ENCODE data around the gene PSD2. TPM values are rescaled to one million over a fixed set of nuclear protein-coding genes. Genes with fewer than 3 reads are reported as not detected.

The PSD2 gene
- total and polyA plus RNA-seq, 2 of the 13 experiments (the other 11 are each of a cell fraction or from before 2014, with no cell fraction given), result 0.07 TPM; not detected in 1

- TF ChIP-seq ARID4A (CRISPR knock-in tag; IDR thresholded peaks at IDR 0.05; ENCODE audit: borderline replicate concordance) (no peak), JUN (CRISPR knock-in tag; IDR thresholded peaks at IDR 0.05) (no peak), ASH2L (IDR thresholded peaks at IDR 0.05; ENCODE audit: insufficient read length, low read depth, low read length) (no peak), MED1 (CRISPR knock-in tag; IDR thresholded peaks at IDR 0.05) (0 out of 2 replicates have a peak, but pooled peaks have one; percentile 12), ZNF75D (CRISPR knock-in tag; IDR thresholded peaks at IDR 0.05; ENCODE audit: borderline replicate concordance) (no peak), ZNF224 (CRISPR knock-in tag; IDR thresholded peaks at IDR 0.05) (0 out of 2 replicates have a peak, but pooled peaks have one; percentile 36), SP140L (CRISPR knock-in tag; IDR thresholded peaks at IDR 0.05; ENCODE audit: borderline replicate concordance) (no peak), ZNF879 (CRISPR knock-in tag; IDR thresholded peaks at IDR 0.05) (no peak), ZNF766 (CRISPR knock-in tag; IDR thresholded peaks at IDR 0.05; ENCODE audit: borderline replicate concordance) (no peak), SETDB1 (CRISPR knock-in tag; IDR thresholded peaks at IDR 0.05; ENCODE audit: borderline replicate concordance) (no peak), ZNF550 (CRISPR knock-in tag; IDR thresholded peaks at IDR 0.05; ENCODE audit: borderline replicate concordance) (no peak), ZFX (CRISPR knock-in tag; IDR thresholded peaks at IDR 0.05; ENCODE audit: low read depth) (peak; percentile 51; the same call in 1 of the 2 replicates), ZC3H13 (CRISPR knock-in tag; IDR thresholded peaks at IDR 0.05) (0 out of 2 replicates have a peak, but pooled peaks have one; percentile 53), SCMH1 (CRISPR knock-in tag; IDR thresholded peaks at IDR 0.05; ENCODE audit: borderline replicate concordance) (no peak), ZNF740 (CRISPR knock-in tag; IDR thresholded peaks at IDR 0.05) (peak; percentile 91), KLF11 (CRISPR knock-in tag; IDR thresholded peaks at IDR 0.05) (no peak), ZNF747 (CRISPR knock-in tag; IDR thresholded peaks at IDR 0.05; ENCODE audit: borderline replicate concordance) (no peak), NAIF1 (CRISPR knock-in tag; IDR thresholded peaks at IDR 0.05; ENCODE audit: borderline replicate concordance) (no peak), ZNF34 (CRISPR knock-in tag; IDR thresholded peaks at IDR 0.05; ENCODE audit: borderline replicate concordance) (no peak), ZSCAN29 (CRISPR knock-in tag; conservative IDR thresholded peaks at IDR 0.05) (0 out of 2 replicates have a peak, but pooled peaks have one; percentile 64), LRRFIP1 (CRISPR knock-in tag; conservative IDR thresholded peaks at IDR 0.05) (no peak), ZNF44 (CRISPR knock-in tag; IDR thresholded peaks at IDR 0.05) (peak; percentile 62; the same call in 1 of the 2 replicates)
These were observed 7.9 kb upstream of the PSD2 start (continued) for GRCh38 chr5:139787568-139788293.

All from HepG2 (cell line).